ACHN (cell line): Measurements from ENCODE around the gene L3MBTL1.
"Not testable (repeated sequence)": the region's sequence is repeated elsewhere in the genome, so short reads cannot be mapped to it uniquely, and the experiment has no call there.

ENCODE experiments used
- DNase-seq: peaks from one replicate; pipeline ENCODE4 v3.0.0-alpha.2; 2015
- in situ Hi-C: cut with HindIII; loops from 2 replicates; pipeline ENCODE4 v1.10.0; 2017; ENCODE audit warnings: low sequenced_read_pairs, low pct_ligation_motif_present, low pct_unique_long_range_greater_than_20kb

The L3MBTL1 gene

DNA sequence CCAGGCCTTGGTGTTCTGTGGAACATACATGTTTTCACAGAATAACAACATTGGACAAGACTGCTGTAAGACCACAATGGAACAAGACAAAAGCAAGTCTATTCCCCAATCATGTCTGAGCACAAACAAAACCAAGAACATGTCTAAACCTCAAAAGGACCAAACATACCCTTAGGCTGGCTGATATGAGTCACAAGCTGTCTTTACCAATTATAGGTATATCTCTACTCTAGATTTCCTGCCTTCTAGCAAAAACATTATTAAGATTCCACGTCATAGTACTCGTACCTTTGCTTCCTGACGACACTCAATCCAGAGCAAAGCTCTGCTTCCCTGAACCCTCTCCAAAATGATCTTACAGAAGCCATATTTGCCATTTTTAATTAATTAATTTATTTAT, 15.4 kb upstream of the L3MBTL1 start:
- DNase-seq = no peak
- in situ Hi-C loops = no loop called here

DNA sequence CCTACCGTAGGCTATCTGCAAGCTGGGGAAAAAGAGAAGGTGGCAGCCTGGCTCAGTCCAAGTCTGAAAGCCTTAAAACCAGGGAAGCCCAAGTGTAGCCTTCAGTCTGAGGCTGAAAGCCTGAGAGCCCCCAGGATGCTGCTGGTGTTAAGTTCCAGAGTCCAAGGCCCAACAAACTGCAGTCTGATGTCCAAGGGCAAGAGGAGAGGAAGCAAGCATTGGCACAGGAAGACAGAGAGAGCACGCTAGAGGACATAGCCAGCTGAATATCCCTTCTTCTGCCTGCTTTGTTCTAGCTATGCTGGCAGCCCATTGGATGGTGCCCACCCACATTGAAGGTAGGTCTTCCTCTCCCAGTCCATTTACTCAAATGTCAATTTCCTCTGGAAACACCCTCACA, 12.1 kb upstream of the L3MBTL1 start:
- in situ Hi-C loops = no loop called here
- DNase-seq = no peak

DNA sequence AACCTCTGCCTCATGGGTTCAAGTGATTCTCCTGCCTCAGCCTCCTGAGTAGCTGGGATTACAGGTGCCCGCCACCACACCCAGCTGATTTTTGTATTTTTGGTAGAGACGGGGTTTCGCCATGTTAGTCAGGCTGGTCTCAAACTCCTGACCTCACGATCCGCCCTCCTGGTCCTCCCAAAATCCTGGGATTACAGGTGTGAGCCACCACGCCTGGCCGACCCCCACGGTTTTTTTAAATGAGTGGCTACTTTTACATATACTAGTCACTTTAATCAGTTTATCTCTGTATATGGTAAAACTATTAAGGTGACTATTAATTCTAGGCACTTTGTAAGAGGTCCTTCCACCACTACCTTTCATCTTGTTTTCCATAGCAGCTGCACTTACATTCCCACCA, 5.5 kb upstream of the L3MBTL1 start:
- DNase-seq, in situ Hi-C loops: not testable (repeated sequence)

DNA sequence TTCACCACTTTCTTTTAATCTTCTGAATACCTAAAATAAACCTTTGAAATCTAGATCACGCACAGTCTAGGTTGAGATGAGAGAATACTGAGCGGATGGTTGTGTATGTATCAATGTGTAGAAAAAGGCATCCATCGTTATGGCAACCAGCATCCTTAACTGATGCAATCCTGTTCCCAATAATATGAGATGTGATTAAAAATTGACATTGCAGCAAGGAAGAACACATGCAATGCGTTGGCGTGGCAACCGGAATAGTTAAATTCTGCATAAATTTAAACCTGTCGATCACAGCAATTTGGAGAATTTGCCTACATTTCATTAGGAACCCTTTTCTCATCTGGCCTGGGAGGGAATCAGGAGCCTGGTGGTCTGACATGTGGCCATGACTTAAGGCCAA, 1.3 kb upstream of the L3MBTL1 start:
- in situ Hi-C loops = no loop called here
- no peak for DNase-seq

DNA sequence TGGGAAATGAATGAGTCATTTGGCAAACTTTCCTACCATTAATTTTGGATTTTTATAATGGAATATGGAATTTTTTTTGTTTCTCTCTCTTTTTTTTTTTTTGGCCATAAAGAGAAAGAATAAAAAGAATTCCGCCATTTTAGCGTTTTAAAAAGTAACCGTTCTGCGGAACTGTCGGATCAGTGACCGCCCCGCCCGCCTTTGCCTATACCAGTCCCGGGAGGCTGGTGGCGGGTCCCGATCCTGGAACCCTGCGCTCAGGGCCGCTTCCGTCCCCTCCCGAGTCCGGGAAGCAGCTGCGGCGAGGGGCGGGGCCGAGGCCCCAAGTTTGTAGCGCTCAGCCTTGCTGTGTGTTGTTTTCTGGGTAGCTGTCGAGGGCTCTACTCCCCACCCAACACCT, 609 bp downstream of the L3MBTL1 start:
- in situ Hi-C loops = no loop called here
- no peak for DNase-seq

DNA sequence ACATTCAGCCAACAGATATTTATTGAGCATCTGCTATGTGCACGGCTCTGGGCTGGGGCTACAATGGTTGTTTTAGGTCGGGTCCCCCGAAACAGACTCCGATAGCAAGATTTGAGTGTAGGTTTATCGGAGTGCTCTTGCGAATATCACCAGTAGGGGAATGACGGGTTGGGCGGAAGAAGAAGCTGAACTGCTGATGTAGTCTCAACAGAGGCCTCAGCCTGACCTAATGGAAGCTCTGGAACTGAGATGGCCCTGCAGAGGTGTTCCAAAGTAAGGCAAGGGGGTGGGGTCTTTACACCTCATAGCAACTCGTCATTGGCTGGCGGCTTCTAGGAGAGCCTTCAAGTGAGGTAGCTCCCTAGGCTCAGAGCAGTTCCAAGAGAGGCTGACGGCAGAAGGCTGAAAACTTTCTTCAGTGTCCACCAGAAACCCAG, 1.1 kb downstream of the L3MBTL1 start:
- no peak for DNase-seq
- in situ Hi-C loops = no loop called here

DNA sequence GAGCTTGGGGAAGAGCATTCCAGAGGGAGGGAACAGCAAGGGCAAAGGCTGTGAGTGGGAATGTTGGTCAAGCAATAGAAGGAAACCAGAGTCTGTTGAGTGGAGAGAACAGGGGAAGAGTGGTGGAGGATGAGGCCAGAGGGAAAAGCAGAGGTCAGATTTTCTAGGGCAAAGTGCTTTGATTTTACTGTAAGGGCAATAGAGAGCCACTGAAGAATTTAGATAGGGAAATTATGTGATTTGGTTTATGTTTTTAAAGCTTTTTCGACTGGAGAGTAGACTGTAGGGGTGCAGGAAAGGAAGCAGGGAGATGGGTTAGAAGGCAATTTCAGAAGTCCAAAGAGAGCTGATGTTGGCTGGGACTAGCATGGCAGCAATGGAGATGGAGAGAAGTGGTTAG, 4.4 kb downstream of the L3MBTL1 start:
- DNase-seq = no peak
- in situ Hi-C loops = no loop called here

DNA sequence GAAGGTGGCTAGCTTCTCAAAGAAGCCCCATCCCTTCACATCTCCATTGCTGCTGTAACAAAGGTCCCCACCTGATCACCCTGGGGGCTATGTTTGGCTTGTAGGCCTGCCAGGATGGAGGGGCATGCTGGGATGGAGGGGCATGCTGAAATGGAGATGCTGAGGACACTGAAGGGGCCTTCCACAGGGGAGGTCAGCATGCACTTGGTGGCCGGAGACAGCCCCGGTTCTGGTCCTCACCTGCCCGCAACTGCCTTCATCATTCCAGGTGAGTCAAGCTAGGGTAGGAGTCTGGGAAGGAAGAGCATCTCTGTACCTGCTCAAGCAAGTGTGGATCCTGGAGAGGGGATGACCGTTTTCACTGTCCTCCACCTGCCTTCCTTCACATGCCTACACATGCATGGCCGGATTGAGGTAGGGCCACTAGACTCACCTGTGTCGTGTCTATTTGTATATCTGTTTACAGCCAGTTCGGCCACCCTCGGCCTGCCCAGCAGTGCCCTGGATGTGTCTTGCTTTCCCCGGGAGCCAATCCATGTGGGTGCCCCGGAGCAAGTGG, 6.0 kb downstream of the L3MBTL1 start:
- no peak for DNase-seq
- in situ Hi-C loops = no loop called here

DNA sequence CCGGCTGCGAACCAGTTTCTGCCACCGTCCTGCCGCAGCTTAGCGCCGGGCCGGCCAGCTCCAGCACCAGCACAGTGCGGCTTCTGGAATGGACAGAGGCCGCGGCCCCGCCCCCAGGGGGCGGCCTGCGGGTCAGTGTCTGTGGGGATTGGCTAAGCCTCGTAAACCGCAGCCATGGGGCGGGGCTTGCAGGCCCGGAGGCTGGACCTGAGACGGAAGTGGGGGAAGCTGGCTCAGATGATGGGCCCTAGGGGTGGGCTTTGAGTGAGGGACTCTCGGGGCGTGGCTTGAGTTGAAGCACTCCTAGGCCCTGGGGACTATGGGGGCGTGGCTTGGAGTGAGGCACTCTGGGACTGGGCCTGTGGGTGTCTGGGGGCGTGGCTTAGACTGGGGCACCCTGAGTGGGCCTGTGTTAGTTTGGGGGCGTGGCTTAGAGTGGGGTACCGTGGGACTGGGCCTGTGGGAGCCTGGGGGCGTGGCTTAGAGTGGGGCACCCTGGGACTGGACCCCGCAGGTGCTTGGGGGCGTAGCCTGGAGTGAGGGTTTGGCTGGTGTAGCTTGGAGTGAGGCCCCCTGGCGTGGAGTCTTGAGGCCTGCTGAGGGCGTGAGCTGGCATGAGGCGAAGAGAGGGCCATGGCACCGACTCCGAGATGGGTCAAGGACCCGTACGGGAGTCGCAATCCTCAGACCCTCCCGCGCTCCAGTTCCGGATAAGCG, 6.6 kb downstream of the L3MBTL1 start:
- in situ Hi-C loops = no loop called here
- DNase-seq = no peak

DNA sequence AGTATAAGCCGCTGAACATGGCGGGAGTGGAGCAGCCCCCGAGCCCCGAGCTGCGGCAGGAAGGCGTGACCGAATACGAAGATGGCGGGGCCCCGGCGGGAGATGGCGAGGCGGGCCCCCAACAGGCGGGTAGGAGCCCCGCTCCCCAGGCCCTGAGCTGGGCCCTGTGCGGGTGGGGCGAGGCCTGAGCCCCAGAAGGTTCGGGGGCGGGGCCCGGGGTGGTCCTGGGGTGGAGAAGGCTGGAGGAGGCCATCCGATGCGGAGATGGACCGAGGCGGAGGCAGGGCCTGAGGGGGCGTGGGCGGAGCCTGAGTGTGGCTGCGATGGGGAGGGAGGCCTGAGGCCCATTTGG, 7.1 kb downstream of the L3MBTL1 start:
- in situ Hi-C loops = no loop called here

DNA sequence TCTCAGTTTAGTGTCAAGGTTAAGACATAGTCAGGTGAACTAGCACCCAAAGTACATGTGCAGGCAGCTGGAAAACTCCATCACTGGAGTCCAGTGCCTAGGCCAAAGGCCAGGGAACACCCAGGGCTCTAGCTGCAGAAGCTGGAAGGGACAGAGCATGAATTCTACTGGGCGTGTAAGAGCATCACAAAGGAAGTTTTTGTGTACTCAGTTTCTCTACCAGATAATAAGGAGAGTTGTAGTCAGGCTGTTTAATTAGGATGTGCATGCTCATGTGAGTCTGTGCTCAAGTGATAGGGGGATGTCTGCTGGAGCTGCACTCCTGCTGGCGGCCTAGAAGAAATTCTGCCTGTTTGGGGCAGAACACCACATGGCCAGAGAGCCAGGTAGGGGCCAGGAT, 8.1 kb downstream of the L3MBTL1 start:
- in situ Hi-C loops = no loop called here
- DNase-seq = no peak

More for the DNA sequence above, 7.1 kb downstream of the L3MBTL1 start:
- DNase-seq = no peak

DNA sequence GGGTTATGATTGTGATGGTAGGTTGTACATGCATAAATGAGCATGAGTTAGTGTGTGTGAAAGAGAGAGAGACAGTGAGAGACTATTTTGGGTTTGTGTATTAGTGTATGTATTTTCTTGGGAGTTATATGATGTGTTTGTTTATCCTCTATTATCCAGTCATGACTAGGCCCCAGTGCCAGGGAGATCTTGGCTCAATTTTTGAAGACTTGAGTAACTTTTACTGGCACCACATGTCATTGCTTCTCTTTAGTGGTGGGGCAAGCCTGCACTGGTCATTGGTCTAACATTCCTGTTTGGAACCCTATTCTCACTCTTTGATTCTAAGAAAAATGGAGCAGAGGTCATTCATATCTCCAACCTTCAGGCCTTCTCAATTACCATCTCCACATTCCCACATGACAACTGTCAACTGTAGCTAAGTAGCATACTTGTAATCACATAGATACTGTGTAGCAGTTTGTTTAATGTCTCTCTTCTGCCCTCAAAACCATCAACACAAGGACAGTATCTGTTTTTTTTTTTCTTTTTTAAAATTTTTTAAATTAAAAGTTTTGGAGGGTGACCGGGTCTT, 8.8 kb downstream of the L3MBTL1 start:
- in situ Hi-C loops = no loop called here
- DNase-seq = no peak

DNA sequence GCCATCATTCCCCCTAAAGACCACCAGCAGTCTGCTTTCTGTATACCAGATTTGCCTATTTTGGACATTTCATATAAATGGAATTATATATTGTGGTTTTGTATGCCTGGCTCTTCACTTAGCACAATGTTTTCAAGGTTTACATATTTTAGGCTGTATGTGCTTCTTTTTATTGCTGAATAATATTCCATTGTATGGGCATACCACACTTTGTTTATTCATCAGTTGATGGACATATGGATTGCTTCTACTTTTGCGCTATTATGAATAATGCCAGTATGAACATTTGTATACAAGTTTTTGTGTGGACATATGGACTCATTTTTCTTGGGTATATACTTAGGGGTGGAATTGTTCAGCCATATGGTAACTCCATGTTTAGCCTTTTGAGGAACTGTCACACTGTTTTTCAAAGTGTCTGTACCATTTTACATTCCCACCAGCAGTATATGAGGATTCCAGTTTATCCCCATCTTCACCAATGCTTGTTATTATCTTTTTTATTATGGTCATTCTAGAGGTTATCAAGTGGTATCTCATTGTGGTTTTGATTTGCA, 12.7 kb downstream of the L3MBTL1 start:
- DNase-seq = no peak
- in situ Hi-C loops = no loop called here

DNA sequence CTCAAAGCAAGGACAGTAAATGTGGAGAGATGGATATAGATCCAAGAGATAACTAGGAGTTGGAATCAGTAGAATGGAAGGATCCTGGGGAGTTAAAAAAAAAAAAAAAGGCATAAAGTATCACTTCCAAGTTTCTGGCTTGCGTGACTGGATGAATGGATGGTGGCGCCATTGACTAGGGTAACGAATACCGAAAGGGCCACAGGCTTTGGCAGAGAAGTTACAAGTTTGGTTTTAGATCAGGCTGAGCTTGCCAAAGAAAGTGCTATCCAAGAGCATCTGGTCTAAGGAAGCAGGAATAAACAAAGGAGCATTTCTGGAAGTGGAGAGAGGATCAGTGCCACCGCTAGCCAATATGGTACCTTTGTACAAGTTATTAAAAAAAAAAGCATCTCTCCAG, 17.5 kb downstream of the L3MBTL1 start:
- in situ Hi-C loops = no loop called here
- DNase-seq = no peak

DNA sequence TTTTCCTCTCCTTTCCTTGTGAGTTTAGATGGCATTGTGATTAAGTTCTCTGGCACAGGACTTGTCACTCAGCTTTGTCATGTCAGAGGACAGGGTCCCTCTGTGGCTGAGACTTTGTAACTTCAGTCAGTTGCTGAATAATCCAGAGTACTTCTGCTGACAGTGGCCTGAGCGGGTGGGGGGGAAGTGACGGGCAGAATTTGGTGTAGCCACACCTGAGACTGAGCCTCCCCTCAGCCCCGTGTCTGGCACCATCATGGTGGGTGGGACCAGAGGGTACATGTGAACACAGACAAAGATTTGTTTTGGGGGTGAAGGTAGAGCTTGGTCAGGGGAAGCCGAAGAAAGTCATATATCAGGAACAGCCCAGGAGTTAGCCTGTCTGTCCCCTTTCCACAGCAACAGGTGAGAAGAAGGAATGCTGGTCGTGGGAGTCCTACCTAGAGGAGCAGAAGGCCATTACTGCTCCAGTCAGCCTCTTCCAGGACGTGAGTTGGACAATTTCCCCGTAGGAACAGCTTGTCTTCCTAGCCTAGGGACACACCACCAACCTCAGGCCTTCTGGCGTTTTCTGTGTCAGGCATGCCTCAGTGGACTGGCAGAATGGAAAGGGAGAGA, 20.9 kb downstream of the L3MBTL1 start:
- DNase-seq = no peak
- in situ Hi-C loops = no loop called here

DNA sequence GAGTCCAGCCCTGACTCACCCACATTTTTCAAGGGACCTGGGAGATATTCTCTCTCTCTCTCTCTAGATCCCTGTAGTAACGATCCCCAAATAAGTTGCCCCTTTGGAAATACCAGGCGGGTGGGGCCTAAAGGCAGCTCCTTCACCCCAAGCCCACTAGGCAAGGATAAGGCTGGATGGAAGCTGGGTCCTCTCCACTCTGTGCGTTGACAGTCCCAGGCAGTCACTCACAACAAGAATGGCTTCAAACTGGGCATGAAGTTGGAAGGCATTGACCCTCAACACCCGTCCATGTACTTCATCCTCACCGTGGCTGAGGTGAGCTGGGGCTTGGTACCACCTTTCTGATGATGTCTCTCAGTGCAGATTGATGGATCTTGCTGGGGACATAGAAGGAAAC, 21.6 kb downstream of the L3MBTL1 start:
- in situ Hi-C loops = no loop called here
- DNase-seq = no peak

DNA sequence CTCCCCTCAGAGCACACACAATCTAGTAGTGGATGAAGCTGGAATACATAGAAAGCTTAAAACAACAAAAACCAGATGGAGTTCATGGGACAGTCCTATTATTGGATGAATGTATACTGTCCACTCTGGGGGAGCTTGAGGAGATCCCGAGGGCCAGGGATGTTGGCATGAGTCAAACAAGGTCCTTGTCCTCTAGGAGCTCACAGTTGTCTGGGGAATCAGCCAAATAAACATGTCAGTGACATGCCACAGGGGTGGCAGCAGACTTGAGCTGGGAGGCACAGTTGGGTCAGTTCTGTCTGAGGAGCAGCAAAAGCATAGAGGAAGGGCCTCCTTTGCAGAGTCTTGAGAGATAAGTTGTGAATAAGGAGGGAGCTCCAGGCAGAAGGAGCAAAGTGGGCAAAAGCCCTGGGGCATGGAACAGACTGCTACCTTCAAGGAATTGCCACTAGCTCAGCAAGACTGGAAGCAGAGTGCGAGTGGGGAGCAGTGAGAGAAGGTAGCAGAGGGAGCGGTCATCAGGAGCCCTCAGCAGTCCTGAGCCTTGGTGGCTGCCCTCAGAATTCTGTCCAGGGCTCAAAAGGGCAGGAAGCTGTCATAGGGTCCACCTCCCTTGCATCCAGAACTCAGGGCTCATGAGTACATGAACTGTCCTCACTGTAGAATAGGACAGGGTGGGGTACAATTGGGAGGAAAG, 22.1 kb downstream of the L3MBTL1 start:
- no peak for DNase-seq
- in situ Hi-C loops = no loop called here

DNA sequence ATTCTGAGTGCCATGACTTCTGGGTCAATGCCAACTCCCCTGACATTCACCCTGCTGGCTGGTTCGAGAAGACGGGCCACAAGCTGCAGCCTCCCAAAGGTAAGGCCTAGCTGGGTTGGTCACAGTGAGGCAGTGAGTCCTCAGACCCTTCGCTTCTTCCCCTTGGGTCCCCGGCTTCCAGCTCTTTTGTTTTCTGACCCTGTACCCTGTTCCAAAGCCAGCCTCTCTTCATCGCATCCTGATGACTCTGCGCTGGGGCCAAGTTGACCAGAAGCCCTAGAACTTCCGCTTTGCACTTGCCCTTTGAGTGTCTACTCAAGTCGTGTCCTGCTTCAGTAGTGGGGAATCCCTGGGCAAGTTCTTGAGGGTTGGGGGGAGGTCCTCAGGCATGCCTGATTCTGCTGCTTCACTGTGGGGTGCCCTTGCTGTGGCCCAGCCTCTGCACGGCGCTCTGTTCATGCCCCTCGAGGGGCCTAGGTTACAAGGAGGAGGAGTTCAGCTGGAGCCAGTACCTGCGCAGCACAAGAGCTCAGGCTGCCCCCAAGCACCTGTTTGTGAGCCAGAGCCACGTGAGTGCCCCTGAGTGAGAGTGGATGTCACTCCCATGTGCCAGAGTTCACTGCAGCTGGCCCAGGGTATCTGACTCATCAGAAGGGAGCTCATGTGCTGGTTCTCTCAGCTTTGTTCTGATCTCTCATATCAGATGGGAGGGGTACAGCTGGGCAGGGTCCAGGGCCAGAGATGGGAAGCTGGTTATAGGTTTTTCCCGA, 23.0 kb downstream of the L3MBTL1 start:
- no peak for DNase-seq

More for the DNA sequence above, 23.0 kb downstream of the L3MBTL1 start:
- in situ Hi-C loops = no loop called here
